NCI-H526 treated with DMSO at 0.1 percent for 48 hours (cell line): ENCODE results near the gene BUB1B.
"Not testable (repeated sequence)": the region's sequence is repeated elsewhere in the genome, so short reads cannot be mapped to it uniquely, and the experiment has no call there.

Source experiments
- DNase-seq: peaks from one replicate; lab custom pipeline; 2025; lab: John Stamatoyannopoulos, UW

BUB1B gene

GRCh38 chr15:40160689-40161688, at the start of gene BUB1B:
Gene BUB1B, plus strand, starts transcription at chr15:40161069. Its CDS starts 152 bp downstream, at chr15:40161221.
- DNase-seq = peak; percentile 93

GRCh38 chr15:40111888-40112287, 49.0 kb upstream of the BUB1B start:
- DNase-seq = no peak

- DNase-seq = no peak
These were observed 48.1 kb upstream of the BUB1B start for GRCh38 chr15:40112789-40113188.

- DNase-seq = no peak
These were observed 46.7 kb upstream of the BUB1B start for GRCh38 chr15:40114218-40114617.

GRCh38 chr15:40115106-40115505, 45.8 kb upstream of the BUB1B start:
- not testable (repeated sequence) for DNase-seq

GRCh38 chr15:40115670-40116093, 45.2 kb upstream of the BUB1B start:
- no peak for DNase-seq

- DNase-seq = no peak
These were observed 42.4 kb upstream of the BUB1B start for GRCh38 chr15:40118473-40118872.

GRCh38 chr15:40121911-40122638, 38.8 kb upstream of the BUB1B start:
- no peak for DNase-seq

- DNase-seq = not testable (repeated sequence)
These were observed 37.9 kb upstream of the BUB1B start for GRCh38 chr15:40122989-40123388.

- DNase-seq = not testable (repeated sequence)
These were observed 37.0 kb upstream of the BUB1B start for GRCh38 chr15:40123863-40124262.

GRCh38 chr15:40124333-40124732, 36.5 kb upstream of the BUB1B start:
- DNase-seq = not testable (repeated sequence)

- DNase-seq = peak; percentile 64
These were observed 36.0 kb upstream of the BUB1B start for GRCh38 chr15:40124807-40125285.

GRCh38 chr15:40125950-40126349, 34.9 kb upstream of the BUB1B start:
- DNase-seq = no peak

GRCh38 chr15:40128766-40129660, 31.9 kb upstream of the BUB1B start:
- DNase-seq = no peak

GRCh38 chr15:40130118-40130517, 30.8 kb upstream of the BUB1B start:
- DNase-seq = no peak

GRCh38 chr15:40130799-40131502, 29.9 kb upstream of the BUB1B start:
- no peak for DNase-seq

- no peak for DNase-seq
These were observed 27.3 kb upstream of the BUB1B start for GRCh38 chr15:40133544-40133943.

GRCh38 chr15:40134885-40135284, 26.0 kb upstream of the BUB1B start:
- no peak for DNase-seq

- not testable (repeated sequence) for DNase-seq
These were observed 24.9 kb upstream of the BUB1B start for GRCh38 chr15:40135846-40136450.

- no peak for DNase-seq
These were observed 24.2 kb upstream of the BUB1B start for GRCh38 chr15:40136470-40137302.
